ENCODE data around the gene S100A11.

- TF ChIP-seq, protein P1, sequence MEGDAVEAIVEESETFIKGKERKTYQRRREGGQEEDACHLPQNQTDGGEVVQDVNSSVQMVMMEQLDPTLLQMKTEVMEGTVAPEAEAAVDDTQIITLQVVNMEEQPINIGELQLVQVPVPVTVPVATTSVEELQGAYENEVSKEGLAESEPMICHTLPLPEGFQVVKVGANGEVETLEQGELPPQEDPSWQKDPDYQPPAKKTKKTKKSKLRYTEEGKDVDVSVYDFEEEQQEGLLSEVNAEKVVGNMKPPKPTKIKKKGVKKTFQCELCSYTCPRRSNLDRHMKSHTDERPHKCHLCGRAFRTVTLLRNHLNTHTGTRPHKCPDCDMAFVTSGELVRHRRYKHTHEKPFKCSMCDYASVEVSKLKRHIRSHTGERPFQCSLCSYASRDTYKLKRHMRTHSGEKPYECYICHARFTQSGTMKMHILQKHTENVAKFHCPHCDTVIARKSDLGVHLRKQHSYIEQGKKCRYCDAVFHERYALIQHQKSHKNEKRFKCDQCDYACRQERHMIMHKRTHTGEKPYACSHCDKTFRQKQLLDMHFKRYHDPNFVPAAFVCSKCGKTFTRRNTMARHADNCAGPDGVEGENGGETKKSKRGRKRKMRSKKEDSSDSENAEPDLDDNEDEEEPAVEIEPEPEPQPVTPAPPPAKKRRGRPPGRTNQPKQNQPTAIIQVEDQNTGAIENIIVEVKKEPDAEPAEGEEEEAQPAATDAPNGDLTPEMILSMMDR (IDR thresholded peaks at IDR 0.05) = no peak
- no peak for TF ChIP-seq POLR2A (IDR thresholded peaks at IDR 0.05)
These were observed 46.0 kb downstream of the S100A11 start for GRCh38 chr1:151990856-151991198.
